Breast epithelium (tissue), 4 donors: ENCODE data around the gene HIVEP2. TPM values are rescaled to one million over a fixed set of nuclear protein-coding genes. Genes with fewer than 3 reads are reported as not detected.
A peak's percentile ranks its signal among the peaks of the same experiment; 100 is the strongest.

ENCODE experiments used
- DNase-seq, 2 donors: peaks; one replicate each; pipeline ENCODE4 v3.0.0-alpha.2; 2019; ENCODE audit warnings: low spot score in 2 of 2
- H3K27ac ChIP-seq, 2 donors: fragments of 200-600 bp; sonication (generic) in 1 of 2; one replicate each; pipeline ENCODE4 v1.5.1; 2016 to 2019; ENCODE audit warnings: mild to moderate bottlenecking in 1 of 2
- H3K27me3 ChIP-seq, 2 donors: fragments of 200-600 bp; sonication (generic) in 1 of 2; one replicate each; pipeline versions ENCODE4 v1.5.1 to v1.6.0; 2017 to 2019; ENCODE audit warnings: control low read depth in 1 of 2, mild to moderate bottlenecking in 1 of 2
- H3K36me3 ChIP-seq: fragments of 200-600 bp; one replicate; pipeline ENCODE4 v1.5.1; 2019
- H3K4me1 ChIP-seq, 2 donors: fragments of 200-600 bp; sonication (generic); one replicate each; pipeline ENCODE4 v1.5.1; 2016 to 2019; ENCODE audit warnings: control low read depth in 1 of 2
- H3K4me3 ChIP-seq, 3 donors: fragments of 200-600 bp; sonication (generic); 1 replicate in 2 of 3; 2 replicates in 1 of 3; pipeline ENCODE4 v1.5.1; 2016 to 2019; ENCODE audit warnings: mild to moderate bottlenecking in 3 of 3, moderate library complexity in 2 of 3
- H3K9me3 ChIP-seq, 2 donors: fragments of 200-600 bp; sonication (generic) in 1 of 2; one replicate each; pipeline ENCODE4 v1.5.1; 2016 to 2019; ENCODE audit warnings: control low read depth in 1 of 2
- POLR2A ChIP-seq: fragments of 450-650 bp; IDR thresholded peaks from one replicate; pipeline ENCODE4 v1.6.1; 2016; ENCODE audit warnings: antibody characterized with exemption, mild to moderate bottlenecking, moderate library complexity
- POLR2AphosphoS5 ChIP-seq, 3 donors: sonication (generic); formaldehyde crosslinking; IDR thresholded peaks; one replicate each; pipeline ENCODE4 v1.6.1; 2017; ENCODE audit warnings: antibody characterized with exemption in 3 of 3
- intact Hi-C: fragments of 100-400 bp; cut with DNase I; formaldehyde crosslinking; loops from one replicate; pipeline ENCODE4 v1.15.1; 2023; ENCODE audit warnings: low total_unique reads
- total RNA-seq, 3 donors: library from RNA; depleted of rRNA; stranded (reverse); fragments of >200 nt; gene quantifications; one replicate each; pipeline ENCODE4 v1.1.0, GENCODE V29; 2016
- TF ChIP-seq, protein P1 (sequence below), 3 donors: fragments of 450-650 bp; IDR thresholded peaks; one replicate each; pipeline ENCODE4 v1.5.1; 2016 to 2017; ENCODE audit warnings: antibody characterized with exemption in 3 of 3, mild to moderate bottlenecking in 3 of 3, moderate library complexity in 3 of 3

HIVEP2 gene
- total RNA-seq, 3 donors from 2014 or later, result 20.6 to 25.0 (median 23.9) TPM

DNA sequence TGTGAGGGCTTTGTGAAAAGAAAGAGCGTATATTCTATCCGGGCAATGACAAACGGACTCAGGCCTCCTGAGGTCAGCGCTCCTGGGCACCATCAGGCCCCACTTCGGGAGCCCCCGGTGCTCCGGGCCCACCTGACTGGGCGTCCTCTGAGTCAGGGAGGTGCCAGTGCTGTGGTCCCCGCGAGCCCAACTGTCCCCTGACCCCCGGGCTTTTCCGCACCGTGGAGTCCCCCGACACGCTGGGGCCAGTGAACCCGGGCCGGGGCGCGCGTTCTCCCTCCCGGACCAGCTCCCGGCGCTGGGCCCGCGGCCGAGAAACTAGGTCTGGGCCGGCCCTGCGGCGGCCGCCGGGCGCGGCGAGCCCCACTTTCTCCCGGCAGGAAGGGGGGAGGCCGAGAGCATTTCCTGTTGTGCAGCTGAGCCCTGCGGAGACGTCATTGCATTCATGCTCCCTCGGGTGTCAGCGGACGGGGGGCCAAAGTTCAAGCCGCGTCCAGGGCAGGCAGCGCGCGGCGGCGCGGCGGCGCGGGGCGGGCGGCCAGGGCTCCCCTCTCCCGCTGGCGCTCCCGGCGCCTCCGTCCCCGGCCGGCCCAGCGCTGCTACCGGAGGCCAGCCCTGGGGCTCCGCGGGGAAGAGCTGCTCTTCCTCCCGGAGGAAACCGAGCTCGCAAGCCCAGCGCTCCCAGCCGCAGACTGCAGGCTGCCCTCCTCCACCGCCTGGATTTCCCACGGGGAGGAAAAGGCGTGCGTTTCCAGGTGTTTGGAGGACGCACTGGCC is 18.3 kb downstream of the HIVEP2 start:
- Histone ChIP-seq H3K36me3 (no peaks in the 10 kb centered on the region), H3K9me3 (no peaks in the 10 kb centered on the region), H3K27me3 (no peaks in the 10 kb centered on the region), H3K4me3 (peak overlapping the region; percentile 61 to 83 (median 61)), H3K27ac (peak overlapping the region; percentile 90 to 91), H3K4me1 (no peaks in the 10 kb centered on the region)
- peak; percentile 64 to 69 for DNase-seq
- intact Hi-C loops, result no loop called here
- TF ChIP-seq, protein P1, sequence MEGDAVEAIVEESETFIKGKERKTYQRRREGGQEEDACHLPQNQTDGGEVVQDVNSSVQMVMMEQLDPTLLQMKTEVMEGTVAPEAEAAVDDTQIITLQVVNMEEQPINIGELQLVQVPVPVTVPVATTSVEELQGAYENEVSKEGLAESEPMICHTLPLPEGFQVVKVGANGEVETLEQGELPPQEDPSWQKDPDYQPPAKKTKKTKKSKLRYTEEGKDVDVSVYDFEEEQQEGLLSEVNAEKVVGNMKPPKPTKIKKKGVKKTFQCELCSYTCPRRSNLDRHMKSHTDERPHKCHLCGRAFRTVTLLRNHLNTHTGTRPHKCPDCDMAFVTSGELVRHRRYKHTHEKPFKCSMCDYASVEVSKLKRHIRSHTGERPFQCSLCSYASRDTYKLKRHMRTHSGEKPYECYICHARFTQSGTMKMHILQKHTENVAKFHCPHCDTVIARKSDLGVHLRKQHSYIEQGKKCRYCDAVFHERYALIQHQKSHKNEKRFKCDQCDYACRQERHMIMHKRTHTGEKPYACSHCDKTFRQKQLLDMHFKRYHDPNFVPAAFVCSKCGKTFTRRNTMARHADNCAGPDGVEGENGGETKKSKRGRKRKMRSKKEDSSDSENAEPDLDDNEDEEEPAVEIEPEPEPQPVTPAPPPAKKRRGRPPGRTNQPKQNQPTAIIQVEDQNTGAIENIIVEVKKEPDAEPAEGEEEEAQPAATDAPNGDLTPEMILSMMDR (IDR thresholded peaks at IDR 0.05), result no peak
- TF ChIP-seq POLR2AphosphoS5 (IDR thresholded peaks at IDR 0.05), result peak; percentile 42 to 63 (median 43)

DNA sequence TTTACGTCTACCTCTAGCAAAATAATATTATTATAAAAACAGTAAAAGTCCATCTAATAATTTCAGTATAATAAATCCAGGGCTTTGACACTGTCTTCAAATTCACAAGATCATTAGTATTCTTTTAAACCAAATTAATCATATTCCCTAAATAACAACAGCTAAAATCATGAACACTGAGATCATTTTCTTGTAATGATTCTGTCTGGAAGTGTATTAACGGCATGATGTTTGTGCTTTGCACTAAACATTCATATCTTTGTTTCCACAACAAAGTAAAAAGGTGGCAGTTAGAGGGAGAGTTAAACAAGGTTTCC is 18.8 kb downstream of the HIVEP2 start:
- Histone ChIP-seq H3K4me3 (peak overlapping the region; percentile 61 to 83 (median 61)), H3K4me1 (no peaks in the 10 kb centered on the region), H3K9me3 (no peaks in the 10 kb centered on the region), H3K36me3 (no peaks in the 10 kb centered on the region), H3K27ac (peak overlapping the region; percentile 90 to 91), H3K27me3 (no peaks in the 10 kb centered on the region)
- TF ChIP-seq, protein P1 (IDR thresholded peaks at IDR 0.05), result no peak
- TF ChIP-seq POLR2AphosphoS5 (IDR thresholded peaks at IDR 0.05), result no peak
- TF ChIP-seq POLR2A, result no peak
- DNase-seq, result no peak
- intact Hi-C loops, result no loop called here

DNA sequence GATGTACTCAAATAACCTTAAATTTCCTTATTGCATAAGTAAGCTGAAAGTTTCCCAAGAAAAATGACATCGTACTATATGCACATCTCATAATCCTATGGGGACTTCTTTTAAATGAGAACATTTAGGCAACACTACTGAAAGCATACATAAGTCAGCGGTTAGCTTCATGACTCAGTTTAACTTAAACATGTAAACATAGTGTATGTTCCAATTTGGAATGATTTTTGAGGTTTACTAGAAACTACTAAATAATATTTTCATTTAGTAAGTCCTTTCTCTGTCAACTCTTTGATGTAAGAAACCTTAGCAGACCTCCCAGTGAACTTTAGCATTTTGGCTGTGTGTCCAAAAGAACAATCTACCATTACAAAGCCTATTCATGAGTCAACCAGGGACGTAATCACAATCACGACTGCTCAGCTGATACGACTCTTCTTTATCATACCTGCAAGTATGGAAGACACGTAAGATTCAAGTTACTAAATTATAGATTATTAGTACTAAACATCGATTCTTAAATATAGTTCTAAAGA is 19.3 kb downstream of the HIVEP2 start:
- H3K27me3 ChIP-seq, result no peaks in the 10 kb centered on the region
- H3K4me1 ChIP-seq, result no peaks in the 10 kb centered on the region
- peak overlapping the region in 1 of 2 donors; percentile 91 for H3K27ac ChIP-seq
- no peak for DNase-seq
- H3K9me3 ChIP-seq, result no peaks in the 10 kb centered on the region
- intact Hi-C loops, result no loop called here
- H3K4me3 ChIP-seq, result no peak overlapping the region
- TF ChIP-seq POLR2A, result no peak
- no peak for TF ChIP-seq POLR2AphosphoS5 (IDR thresholded peaks at IDR 0.05)
- TF ChIP-seq, protein P1 (IDR thresholded peaks at IDR 0.05), result no peak
- H3K36me3 ChIP-seq, result no peaks in the 10 kb centered on the region

DNA sequence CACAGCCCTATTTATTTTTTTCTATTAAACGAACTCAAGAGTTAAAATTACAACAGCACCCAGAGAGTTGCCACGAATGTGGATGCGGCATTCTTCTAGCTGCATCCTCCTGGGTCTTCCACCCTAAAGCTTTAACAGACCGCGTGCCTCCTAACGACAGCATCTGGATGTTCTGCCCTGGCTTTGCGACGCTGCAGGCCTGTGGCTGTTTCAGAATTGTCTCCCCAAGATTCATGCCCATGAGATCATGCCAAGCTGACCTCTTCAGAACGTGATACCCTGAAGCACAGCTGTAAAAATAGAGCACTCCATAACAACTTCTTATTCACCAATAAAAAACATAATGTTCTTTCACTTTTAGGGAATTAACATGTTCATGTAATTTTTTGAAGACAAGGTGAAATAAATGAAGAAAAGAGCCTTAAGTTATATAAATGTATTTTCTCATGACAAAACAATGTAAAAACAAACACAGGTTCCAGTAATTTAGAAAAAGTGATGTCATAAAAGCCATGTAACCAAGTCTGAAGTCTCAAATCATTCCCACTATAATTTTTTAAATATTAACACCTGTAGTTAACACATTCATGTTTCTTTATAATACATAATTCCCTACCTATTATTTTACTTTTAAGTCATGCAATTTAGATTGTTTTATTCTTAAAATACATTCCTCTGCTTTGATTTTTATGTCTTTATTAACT is 26.5 kb downstream of the HIVEP2 start:
- Histone ChIP-seq H3K27me3 (no peaks in the 10 kb centered on the region), H3K9me3 (no peaks in the 10 kb centered on the region), H3K4me3 (no peak overlapping the region), H3K4me1 (no peaks in the 10 kb centered on the region), H3K27ac (no peak overlapping the region), H3K36me3 (no peaks in the 10 kb centered on the region)
- no peak for DNase-seq
- intact Hi-C loops, result no loop called here
- TF ChIP-seq POLR2AphosphoS5 (IDR thresholded peaks at IDR 0.05) (no peak), POLR2A (no peak)
- TF ChIP-seq, protein P1 (IDR thresholded peaks at IDR 0.05), result no peak

DNA sequence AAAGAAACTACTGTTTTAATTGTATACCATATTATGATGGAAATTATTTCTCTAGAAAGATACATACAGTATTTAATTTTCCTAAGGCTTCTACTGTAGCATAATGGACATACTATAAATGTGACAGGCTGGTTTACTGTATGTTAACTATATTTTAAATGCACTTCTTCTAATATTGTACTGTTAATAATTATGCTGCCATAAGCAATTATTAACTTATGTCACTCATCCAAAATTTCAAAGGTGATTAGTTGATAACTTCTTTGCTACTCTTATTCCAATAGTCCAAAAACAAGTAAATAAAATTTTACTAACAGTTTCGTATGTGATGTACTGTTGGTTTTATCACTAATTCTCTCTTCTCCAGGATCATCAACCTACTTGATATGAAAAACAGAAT is 28.1 kb downstream of the HIVEP2 start:
- Histone ChIP-seq H3K9me3 (no peaks in the 10 kb centered on the region), H3K27me3 (no peaks in the 10 kb centered on the region), H3K36me3 (no peaks in the 10 kb centered on the region), H3K4me1 (no peaks in the 10 kb centered on the region), H3K27ac (no peak overlapping the region), H3K4me3 (no peak overlapping the region)
- intact Hi-C loops, result no loop called here
- TF ChIP-seq POLR2AphosphoS5 (IDR thresholded peaks at IDR 0.05), result no peak
- no peak for TF ChIP-seq POLR2A
- TF ChIP-seq, protein P1 (IDR thresholded peaks at IDR 0.05), result no peak
- no peak for DNase-seq
